BJ (cell line): ENCODE results near the gene JAM3. TPM values are rescaled to one million over a fixed set of nuclear protein-coding genes. Genes with fewer than 3 reads are reported as not detected.

Experiments
- CTCF ChIA-PET: fragments of 350-600 bp; formaldehyde crosslinking; extraction: SDS; loops from one replicate; lab custom pipeline; 2021; ENCODE audit warnings: antibody characterized with exemption, inconsistent platforms; lab: Yijun Ruan, JAX
- POLR2A ChIA-PET: fragments of 300-600 bp; sonication (Branson Sonifier 250); formaldehyde crosslinking; extraction: SDS; loops from one replicate; lab custom pipeline; 2021; ENCODE audit warnings: antibody characterized with exemption; lab: Charles Lee
- DNase-seq: peaks from one replicate; pipeline ENCODE4 v3.0.0-alpha.2; 2011; ENCODE audit warnings: low read depth
- H3K27me3 ChIP-seq: 2 replicates; pipeline ENCODE4 v1.6.0; 2011; ENCODE audit warnings: low read length; ENCODE audit not compliant: control insufficient read depth, insufficient read depth
- H3K36me3 ChIP-seq: 2 replicates; pipeline ENCODE4 v1.5.1; 2011; ENCODE audit warnings: low read length; ENCODE audit not compliant: control insufficient read depth, insufficient read depth
- H3K4me3 ChIP-seq: 2 replicates; pipeline ENCODE4 v1.5.1; 2011; ENCODE audit warnings: low read depth, mild to moderate bottlenecking, control low read depth, low read length
- CTCF ChIP-seq: IDR thresholded peaks from 2 replicates; pipeline ENCODE4 v1.5.1; 2011; ENCODE audit warnings: low read depth, mild to moderate bottlenecking, control low read depth, inconsistent platforms, low read length, moderate library complexity; ENCODE audit not compliant: insufficient read depth
- polyA plus RNA-seq: library from polyadenylated mRNA; depleted of rRNA; stranded (reverse); fragments of >200 nt; gene quantifications from 2 replicates; pipeline ENCODE4 v1.2.3, GENCODE V29; 2011

JAM3 gene
- polyA plus RNA-seq, 1 experiment = 42.3 TPM

- ChIA-PET CTCF (interaction anchor here (1.1 to 1.6 kb wide), 2 partner anchors 17 to 62 kb away, joined by 3 read pairs; no protein-coding TSS in a partner anchor), POLR2A (no interaction called here)
- Histone ChIP-seq H3K36me3 (no peaks in the 10 kb centered on the region), H3K27me3 (peaks cover 11% of the 10 kb centered on the region), H3K4me3 (no peak overlapping the region)
- DNase-seq = no peak
- no peak for TF ChIP-seq CTCF
These were observed 1.7 kb upstream of the JAM3 start for GRCh38 chr11:134066943-134067885.

GRCh38 chr11:134069426-134070341, 812 bp downstream of the JAM3 start:
- ChIA-PET CTCF (interaction anchor here (1.0 to 2.4 kb wide), 6 partner anchors 12 to 71 kb away, joined by 3 to 7 read pairs (median 4); no protein-coding TSS in a partner anchor), POLR2A (no interaction called here)
- Histone ChIP-seq H3K4me3 (peak overlapping the region; percentile 87), H3K36me3 (no peaks in the 10 kb centered on the region), H3K27me3 (peaks cover 6% of the 10 kb centered on the region)
- TF ChIP-seq CTCF = no peak
- DNase-seq = no peak

- CTCF ChIA-PET = interaction anchor here (0.8 to 2.4 kb wide), 5 partner anchors 14 to 72 kb away, joined by 3 to 7 read pairs (median 6); no protein-coding TSS in a partner anchor
- H3K4me3 ChIP-seq = no peak overlapping the region
- peaks cover 4% of the 10 kb centered on the region for H3K27me3 ChIP-seq
- POLR2A ChIA-PET = no interaction called here
- DNase-seq = no peak
- no peak for TF ChIP-seq CTCF
- H3K36me3 ChIP-seq = no peaks in the 10 kb centered on the region
These were observed 1.5 kb downstream of the JAM3 start for GRCh38 chr11:134070342-134070845.

GRCh38 chr11:134071306-134071705, 2.4 kb downstream of the JAM3 start:
- POLR2A ChIA-PET = no interaction called here
- TF ChIP-seq CTCF = no peak
- H3K27me3 ChIP-seq = peaks cover 4% of the 10 kb centered on the region; the same call in 1 of the 2 replicates
- CTCF ChIA-PET = interaction anchor here (0.8 to 2.4 kb wide), 7 partner anchors 10 to 71 kb away, joined by 3 to 7 read pairs (median 4); no protein-coding TSS in a partner anchor
- no peaks in the 10 kb centered on the region for H3K36me3 ChIP-seq
- DNase-seq = no peak
- no peak overlapping the region for H3K4me3 ChIP-seq
